Naive thymus-derived CD8-positive, alpha-beta T cell (primary cell): Measurements from ENCODE around the gene ABCA7. TPM values are rescaled to one million over a fixed set of nuclear protein-coding genes. Genes with fewer than 3 reads are reported as not detected.
A peak's percentile ranks its signal among the peaks of the same experiment; 100 is the strongest.

ENCODE experiments used
- ATAC-seq, 2 donors: fragments of 150-1000 bp; cut with Tn5 transposase in 1 of 2; sonication (Bioruptor Pico), chemical (Tn5 transposase) in 1 of 2; 1 replicate in 1 of 2; 2 replicates in 1 of 2; pipeline ENCODE4 v1.10.0; 2021; ENCODE audit warnings: mild to moderate bottlenecking in 2 of 2, moderate library complexity in 2 of 2
- POLR2A ChIA-PET: fragments of 350-600 bp; sonication (Branson Sonifier 250); formaldehyde crosslinking; loops from one replicate; lab custom pipeline; 2021; ENCODE audit warnings: antibody characterized with exemption; lab: Charles Lee
- DNase-seq, 10 donors: peaks; one replicate each; pipeline versions ENCODE4 v3.0.0 to v3.0.0-alpha.2; 2020 to 2022
- H3K27ac Mint-ChIP-seq, 10 donors: one replicate each; pipeline ENCODE4 v1.8.0; 2020 to 2022; ENCODE audit warnings: mild to moderate bottlenecking in 10 of 10, mixed read lengths in 10 of 10, moderate library complexity in 4 of 10, inconsistent platforms in 1 of 10
- H3K27me3 Mint-ChIP-seq, 5 donors: one replicate each; pipeline ENCODE4 v1.8.0; 2021 to 2022; ENCODE audit warnings: mixed read lengths in 5 of 5
- H3K36me3 Mint-ChIP-seq, 3 donors: one replicate each; pipeline ENCODE4 v1.8.0; 2020 to 2022; ENCODE audit warnings: mixed read lengths in 3 of 3, mild to moderate bottlenecking in 2 of 3, inconsistent platforms in 1 of 3
- H3K4me1 Mint-ChIP-seq, 4 donors: one replicate each; pipeline ENCODE4 v1.8.0; 2021 to 2022; ENCODE audit warnings: mixed read lengths in 4 of 4
- H3K4me3 Mint-ChIP-seq, 10 donors: one replicate each; pipeline ENCODE4 v1.8.0; 2020 to 2022; ENCODE audit warnings: mild to moderate bottlenecking in 10 of 10, mixed read lengths in 10 of 10, moderate library complexity in 6 of 10, inconsistent platforms in 1 of 10
- H3K9me3 Mint-ChIP-seq, 9 donors: one replicate each; pipeline ENCODE4 v1.8.0; 2020 to 2022; ENCODE audit warnings: mixed read lengths in 9 of 9, mild to moderate bottlenecking in 3 of 9, inconsistent platforms in 1 of 9, moderate library complexity in 1 of 9
- polyA plus RNA-seq, 3 donors: library from polyadenylated mRNA; unstranded; fragments of 300-500 nt; fragmentation: Illumina TruSeq; gene quantifications; one replicate each; pipeline ENCODE4 v1.2.3, GENCODE V29; 2021
- total RNA-seq, 8 experiments: library from RNA in 2 of 8; stranded (reverse) in 2 of 8; gene quantifications; one replicate each; pipeline ENCODE4 v1.2.3 and lab custom pipeline; 2021 to 2026

The ABCA7 gene
- total and polyA plus RNA-seq, 5 experiments from 2014 or later = 4.2 to 232 (median 14.4) TPM

GRCh38 chr19:996051-996838, 43.7 kb upstream of the ABCA7 start:
- DNase-seq (peak; percentile 55 to 94 (median 86)), ATAC-seq (peak; percentile 84 to 87)
- peaks cover 0 to 3% (median 0%) of the 10 kb centered on the region in 9 donors for H3K9me3 Mint-ChIP-seq
- H3K4me1 Mint-ChIP-seq = peaks cover 6 to 20% (median 19%) of the 10 kb centered on the region in 4 donors
- H3K36me3 Mint-ChIP-seq = peaks cover 0 to 7% (median 0%) of the 10 kb centered on the region in 3 donors
- H3K27me3 Mint-ChIP-seq = peaks cover 5 to 30% (median 11%) of the 10 kb centered on the region in 5 donors
- peak overlapping the region; percentile 51 to 96 (median 94) for H3K27ac Mint-ChIP-seq
- peak overlapping the region; percentile 61 to 87 (median 80) for H3K4me3 Mint-ChIP-seq
- POLR2A ChIA-PET = interaction anchor here (0.8 to 5.4 kb wide), 20 partner anchors 11 to 273 kb away, joined by 3 to 42 read pairs (median 6); partner anchors contain the start of genes ARHGAP45, CIRBP, CNN2 and RNU6-2

- ATAC-seq (no peak), DNase-seq (no peak)
- POLR2A ChIA-PET = interaction anchor here (0.7 to 5.4 kb wide), 12 partner anchors 9 to 216 kb away, joined by 3 to 42 read pairs (median 5); partner anchors contain the start of genes ARHGAP45, CNN2 and WDR18
- Mint-ChIP-seq H3K36me3 (peaks cover 0 to 4% (median 0%) of the 10 kb centered on the region in 3 donors), H3K27me3 (peaks cover 5 to 32% (median 11%) of the 10 kb centered on the region in 5 donors), H3K27ac (peak overlapping the region in 5 of 10 donors; percentile 15 to 84 (median 55)), H3K4me1 (peaks cover 10 to 28% (median 21%) of the 10 kb centered on the region in 4 donors), H3K9me3 (peaks cover 0 to 3% (median 0%) of the 10 kb centered on the region in 9 donors), H3K4me3 (peak overlapping the region in 4 of 10 donors; percentile 0 to 43 (median 28))
Observed at GRCh38 chr19:998064-998463, 41.8 kb upstream of the ABCA7 start.

- no peak for DNase-seq
- Mint-ChIP-seq H3K4me1 (peaks cover 10 to 28% (median 21%) of the 10 kb centered on the region in 4 donors), H3K27ac (peak overlapping the region in 3 of 10 donors; percentile 27 to 89 (median 80)), H3K4me3 (peak overlapping the region; percentile 27 to 60 (median 50)), H3K27me3 (peaks cover 5 to 32% (median 11%) of the 10 kb centered on the region in 5 donors), H3K36me3 (peaks cover 0 to 4% (median 0%) of the 10 kb centered on the region in 3 donors), H3K9me3 (peaks cover 0 to 3% (median 0%) of the 10 kb centered on the region in 9 donors)
- POLR2A ChIA-PET = interaction anchor here (1.4 to 5.4 kb wide), 2 partner anchors 14 to 40 kb away, joined by 4 to 42 read pairs; partner anchors contain the start of genes ABCA7 and WDR18
- ATAC-seq = no peak
Observed at GRCh38 chr19:999379-999719, 40.6 kb upstream of the ABCA7 start.

GRCh38 chr19:1000095-1000494, 39.8 kb upstream of the ABCA7 start, which contains the start of gene GRIN3B:
Gene GRIN3B (plus strand): TSS chr19:1000419. CDS start chr19:1000438, 19 bp downstream.
- peaks cover 10 to 28% (median 21%) of the 10 kb centered on the region in 4 donors for H3K4me1 Mint-ChIP-seq
- POLR2A ChIA-PET = interaction anchor here (0.7 kb wide), 1 partner anchor 104 kb away, joined by 3 read pairs; no protein-coding TSS in a partner anchor
- H3K9me3 Mint-ChIP-seq = peaks cover 0 to 3% (median 0%) of the 10 kb centered on the region in 9 donors
- peaks cover 0 to 4% (median 0%) of the 10 kb centered on the region in 3 donors for H3K36me3 Mint-ChIP-seq
- H3K4me3 Mint-ChIP-seq = peak within 1 kb of the TSS; percentile 41 to 69 (median 56)
- ATAC-seq (peak; percentile 9 to 12), DNase-seq (peak; percentile 39 to 84 (median 51))
- peaks cover 5 to 32% (median 11%) of the 10 kb centered on the region in 5 donors for H3K27me3 Mint-ChIP-seq
- peak within 1 kb of the TSS in 4 of 10 donors; percentile 8 to 89 (median 64) for H3K27ac Mint-ChIP-seq

- Mint-ChIP-seq H3K36me3 (peaks cover 0 to 4% (median 0%) of the 10 kb centered on the region in 3 donors), H3K4me1 (peaks cover 10 to 28% (median 22%) of the 10 kb centered on the region in 4 donors), H3K27me3 (peaks cover 5 to 32% (median 11%) of the 10 kb centered on the region in 5 donors), H3K27ac (peak overlapping the region in 2 of 10 donors; percentile 43 to 47), H3K9me3 (peaks cover 0 to 3% (median 0%) of the 10 kb centered on the region in 9 donors), H3K4me3 (peak overlapping the region in 8 of 10 donors; percentile 7 to 69 (median 48))
- no peak for ATAC-seq
- no peak for DNase-seq
- POLR2A ChIA-PET = interaction anchor here (0.6 to 1.5 kb wide), 4 partner anchors 19 to 137 kb away, joined by 3 to 8 read pairs (median 3); no protein-coding TSS in a partner anchor
Observed at GRCh38 chr19:1000591-1001537, 39.0 kb upstream of the ABCA7 start.

- H3K27ac Mint-ChIP-seq = peak overlapping the region in 1 of 10 donors; percentile 43
- ATAC-seq (peak; percentile 67 to 77), DNase-seq (peak; percentile 45 to 78 (median 71))
- H3K36me3 Mint-ChIP-seq = peaks cover 0 to 4% (median 0%) of the 10 kb centered on the region in 3 donors
- peak overlapping the region in 3 of 10 donors; percentile 34 to 61 (median 41) for H3K4me3 Mint-ChIP-seq
- peaks cover 5 to 29% (median 11%) of the 10 kb centered on the region in 5 donors for H3K27me3 Mint-ChIP-seq
- POLR2A ChIA-PET = interaction anchor here (0.6 to 1.5 kb wide), 3 partner anchors 18 to 138 kb away, joined by 3 to 8 read pairs (median 3); no protein-coding TSS in a partner anchor
- peaks cover 0 to 3% (median 0%) of the 10 kb centered on the region in 9 donors for H3K9me3 Mint-ChIP-seq
- peaks cover 6 to 20% (median 18%) of the 10 kb centered on the region in 4 donors for H3K4me1 Mint-ChIP-seq
Observed at GRCh38 chr19:1001538-1002166, 38.3 kb upstream of the ABCA7 start.

GRCh38 chr19:1002600-1002999, 37.3 kb upstream of the ABCA7 start:
- H3K36me3 Mint-ChIP-seq = peaks cover 0 to 9% (median 0%) of the 10 kb centered on the region in 3 donors
- POLR2A ChIA-PET = interaction anchor here (0.7 to 1.0 kb wide), 4 partner anchors 13 to 90 kb away, joined by 3 to 7 read pairs (median 3); no protein-coding TSS in a partner anchor

GRCh38 chr19:1003283-1003682, 36.6 kb upstream of the ABCA7 start:
- no peak overlapping the region for H3K4me3 Mint-ChIP-seq
- POLR2A ChIA-PET = interaction anchor here (0.7 to 1.0 kb wide), 5 partner anchors 12 to 89 kb away, joined by 3 to 7 read pairs (median 3); no protein-coding TSS in a partner anchor

More at GRCh38 chr19:1002600-1002999, 37.3 kb upstream of the ABCA7 start:
- DNase-seq (no peak), ATAC-seq (no peak)
- Mint-ChIP-seq H3K4me3 (peak overlapping the region in 1 of 10 donors; percentile 44), H3K4me1 (peaks cover 10 to 19% (median 15%) of the 10 kb centered on the region in 4 donors), H3K27ac (peak overlapping the region in 4 of 10 donors; percentile 48 to 91 (median 52)), H3K9me3 (peaks cover 0 to 3% (median 0%) of the 10 kb centered on the region in 9 donors), H3K27me3 (peaks cover 5 to 28% (median 11%) of the 10 kb centered on the region in 5 donors)

GRCh38 chr19:1004204-1004802, 35.6 kb upstream of the ABCA7 start:
- Mint-ChIP-seq H3K27me3 (peaks cover 1 to 13% (median 4%) of the 10 kb centered on the region in 5 donors), H3K27ac (peak overlapping the region in 2 of 10 donors; percentile 19 to 25), H3K4me3 (no peak overlapping the region), H3K9me3 (no peaks in the 10 kb centered on the region), H3K4me1 (peaks cover 3 to 14% (median 10%) of the 10 kb centered on the region in 4 donors), H3K36me3 (peaks cover 0 to 6% (median 0%) of the 10 kb centered on the region in 3 donors)
- ATAC-seq (no peak), DNase-seq (no peak)
- POLR2A ChIA-PET = interaction anchor here (0.6 to 3.3 kb wide), 7 partner anchors 9 to 97 kb away, joined by 3 to 13 read pairs (median 3); no protein-coding TSS in a partner anchor

More at GRCh38 chr19:1003283-1003682, 36.6 kb upstream of the ABCA7 start:
- H3K27ac Mint-ChIP-seq = no peak overlapping the region
- ATAC-seq (no peak), DNase-seq (no peak)
- peaks cover 5 to 21% (median 11%) of the 10 kb centered on the region in 5 donors for H3K27me3 Mint-ChIP-seq
- peaks cover 6 to 19% (median 11%) of the 10 kb centered on the region in 4 donors for H3K4me1 Mint-ChIP-seq
- H3K9me3 Mint-ChIP-seq = peaks cover 0 to 3% (median 0%) of the 10 kb centered on the region in 9 donors
- H3K36me3 Mint-ChIP-seq = peaks cover 0 to 9% (median 0%) of the 10 kb centered on the region in 3 donors
